Endothelial cell (in vitro differentiated cells): ENCODE data around the gene KMT2D. TPM values are rescaled to one million over a fixed set of nuclear protein-coding genes. Genes with fewer than 3 reads are reported as not detected.

Experiments
- DNase-seq: peaks from one replicate; pipeline ENCODE4 v3.0.0; 2021; ENCODE audit warnings: low spot score
- H3K27ac Mint-ChIP-seq: one replicate; pipeline ENCODE4 v1.8.0; 2021; ENCODE audit warnings: mixed read lengths, inconsistent platforms; ENCODE audit not compliant: unreplicated experiment
- H3K27me3 Mint-ChIP-seq: one replicate; pipeline ENCODE4 v1.8.0; 2021; ENCODE audit warnings: mild to moderate bottlenecking, moderate library complexity, mixed read lengths, inconsistent platforms; ENCODE audit not compliant: unreplicated experiment
- H3K36me3 Mint-ChIP-seq: one replicate; pipeline ENCODE4 v1.8.0; 2021; ENCODE audit warnings: mild to moderate bottlenecking, low read depth, mixed read lengths, inconsistent platforms; ENCODE audit not compliant: unreplicated experiment
- H3K4me1 Mint-ChIP-seq: one replicate; pipeline ENCODE4 v1.8.0; 2021; ENCODE audit warnings: mild to moderate bottlenecking, mixed read lengths, inconsistent platforms; ENCODE audit not compliant: unreplicated experiment
- H3K4me3 Mint-ChIP-seq: one replicate; pipeline ENCODE4 v1.8.0; 2021; ENCODE audit warnings: mild to moderate bottlenecking, mixed read lengths, inconsistent platforms; ENCODE audit not compliant: unreplicated experiment
- H3K9me3 Mint-ChIP-seq: one replicate; pipeline ENCODE4 v1.8.0; 2021; ENCODE audit warnings: mixed read lengths, inconsistent platforms; ENCODE audit not compliant: unreplicated experiment
- CTCF ChIP-seq: fragments of 200-600 bp; sonication (generic); IDR thresholded peaks from one replicate; pipeline ENCODE4 v1.5.0; 2021; ENCODE audit warnings: antibody characterized with exemption; ENCODE audit not compliant: unreplicated experiment
- total RNA-seq: library from RNA; stranded (reverse); fragmentation: NEBNext Ultra II Directional; extraction: Animal tissue kit (Norgen Biotek cat#: 25700); gene quantifications from one replicate; pipeline ENCODE4 v1.2.1, GENCODE V29; 2021; ENCODE audit not compliant: unreplicated experiment

Gene KMT2D
- total RNA-seq, 1 donor from 2014 or later, result 135 TPM

- TF ChIP-seq CTCF, result no peak
- no peak overlapping the region for H3K4me3 Mint-ChIP-seq
- H3K36me3 Mint-ChIP-seq, result peaks cover 7% of the 10 kb centered on the region
- H3K4me1 Mint-ChIP-seq, result peaks cover 6% of the 10 kb centered on the region
- H3K27ac Mint-ChIP-seq, result no peak overlapping the region
- no peaks in the 10 kb centered on the region for H3K9me3 Mint-ChIP-seq
- peaks cover 5% of the 10 kb centered on the region for H3K27me3 Mint-ChIP-seq
- DNase-seq, result no peak
Observed at GRCh38 chr12:49013428-49013827, 47.2 kb downstream of the KMT2D start.

DNA sequence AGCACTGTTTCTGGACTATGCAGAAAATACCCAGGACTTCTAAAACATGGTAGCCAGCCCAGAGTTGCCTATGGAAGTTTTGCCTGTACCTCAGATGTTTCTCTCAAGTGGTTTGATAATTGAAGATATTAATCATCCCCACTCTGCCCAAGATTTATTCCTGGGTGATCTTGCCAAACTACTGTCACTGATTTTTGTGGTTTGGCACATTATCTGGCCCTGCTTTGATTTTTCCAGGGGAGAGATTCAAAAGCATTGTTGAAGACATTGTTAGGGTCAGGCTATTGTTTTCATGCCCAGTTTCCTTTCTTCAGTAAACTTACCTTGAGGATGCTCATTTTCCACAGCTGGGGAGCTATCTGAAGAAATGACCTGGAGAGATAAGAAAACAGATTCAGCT is 47.9 kb downstream of the KMT2D start:
- peaks cover 2% of the 10 kb centered on the region for H3K4me1 Mint-ChIP-seq
- TF ChIP-seq CTCF, result no peak
- H3K27me3 Mint-ChIP-seq, result peaks cover 2% of the 10 kb centered on the region
- H3K9me3 Mint-ChIP-seq, result no peaks in the 10 kb centered on the region
- H3K4me3 Mint-ChIP-seq, result no peak overlapping the region
- H3K36me3 Mint-ChIP-seq, result peaks cover 7% of the 10 kb centered on the region
- H3K27ac Mint-ChIP-seq, result no peak overlapping the region
- DNase-seq, result no peak

Other genes starting within 250 kb of the KMT2D start
- 83.1 TPM for gene CACNB3, start 242.3 kb downstream of the KMT2D start, total RNA-seq
- gene DDX23, start 208.6 kb downstream of the KMT2D start, total RNA-seq, result 96.2 TPM
- gene RND1, start 194.9 kb downstream of the KMT2D start, total RNA-seq, result 1.0 TPM
- gene FKBP11, start 135.3 kb downstream of the KMT2D start, total RNA-seq, result 16.0 TPM
- gene ARF3, start 103.3 kb downstream of the KMT2D start, total RNA-seq, result 307 TPM
- gene WNT10B, start 89.1 kb downstream of the KMT2D start, total RNA-seq, result 0.33 TPM
- gene WNT1, start 82.5 kb downstream of the KMT2D start, total RNA-seq, result not detected
- 0.10 TPM for gene DDN, start 61.4 kb downstream of the KMT2D start, total RNA-seq
- 24.0 TPM for gene PRKAG1, start 42.0 kb downstream of the KMT2D start, total RNA-seq
- 3.2 TPM for gene RHEBL1, start 9.2 kb upstream of the KMT2D start, total RNA-seq
- 0.46 TPM for gene DHH, start 34.0 kb upstream of the KMT2D start, total RNA-seq
- 175 TPM for gene LMBR1L, start 50.1 kb upstream of the KMT2D start, total RNA-seq
- gene TUBA1B, start 70.6 kb upstream of the KMT2D start, total RNA-seq, result 915 TPM
- gene TUBA1A, start 128.3 kb upstream of the KMT2D start, total RNA-seq, result 924 TPM
- gene TUBA1C, start 204.3 kb upstream of the KMT2D start, total RNA-seq, result 129 TPM
- not detected for gene PRPH, start 234.4 kb upstream of the KMT2D start, total RNA-seq